ENCODE measurements around the gene HMCES.
"Not testable (repeated sequence)": the region's sequence is repeated elsewhere in the genome, so short reads cannot be mapped to it uniquely, and the experiment has no call there.

HMCES gene

DNA sequence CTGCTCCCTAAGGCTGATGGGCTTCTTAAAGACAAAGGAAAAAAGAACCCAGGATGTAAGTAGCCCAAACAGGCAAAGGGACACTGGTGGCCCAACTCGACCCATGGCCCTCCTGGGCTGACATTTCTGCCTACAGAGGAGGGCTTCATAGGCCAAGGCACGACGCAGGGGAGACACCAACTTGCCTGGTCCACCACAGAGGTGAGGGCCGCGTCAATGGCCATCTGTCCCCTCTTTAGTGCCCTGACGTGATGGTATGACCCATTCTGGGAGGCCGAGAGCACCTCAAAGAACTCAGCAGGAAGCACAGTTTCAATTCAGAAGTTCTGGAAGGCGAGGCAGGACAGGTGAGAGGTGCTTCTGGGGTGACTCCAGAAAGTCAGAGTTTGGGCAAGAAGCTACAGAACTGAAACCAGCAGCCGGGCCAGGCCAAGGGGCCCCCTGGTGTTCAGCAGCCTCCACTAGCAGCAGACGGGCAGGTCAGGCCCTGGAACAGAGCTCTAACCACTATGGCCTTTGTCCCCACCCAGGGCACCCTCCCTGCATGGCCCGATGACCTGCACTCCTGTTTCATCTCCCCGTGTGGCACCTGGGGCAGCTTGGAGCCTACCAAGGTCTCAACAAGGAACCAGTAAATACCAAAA lies 45.1 kb downstream of the HMCES start:
- DNase-seq = no peak

GRCh38 chr3:129324855-129325254 lies 46.2 kb downstream of the HMCES start:
- DNase-seq = no peak

- no peak for DNase-seq
Observed at GRCh38 chr3:129325383-129325782, 46.7 kb downstream of the HMCES start.

GRCh38 chr3:129326138-129326537 lies 47.5 kb downstream of the HMCES start:
- no peak for DNase-seq

- no peak for DNase-seq
Observed at GRCh38 chr3:129326595-129326994, 47.9 kb downstream of the HMCES start.

DNA sequence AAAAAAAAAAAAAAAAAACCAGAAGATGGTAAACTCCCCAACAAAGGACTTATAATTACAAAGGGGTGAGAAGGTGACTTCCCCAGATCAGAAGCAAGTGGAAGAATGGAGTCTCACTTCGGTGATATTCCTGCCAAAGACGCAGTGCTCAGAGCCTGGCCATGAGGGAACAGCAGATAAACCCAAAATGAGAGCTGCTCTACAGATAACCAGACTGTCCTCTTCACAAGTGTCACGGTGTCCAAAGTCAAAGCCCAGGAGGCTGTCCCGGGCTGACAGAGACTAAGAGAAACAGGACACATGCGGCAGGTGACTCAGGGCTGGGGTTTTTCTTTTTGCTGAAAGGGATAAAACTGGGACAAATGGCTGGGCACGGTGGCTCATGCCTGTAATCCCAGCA lies 48.8 kb downstream of the HMCES start:
- no peak for DNase-seq

DNA sequence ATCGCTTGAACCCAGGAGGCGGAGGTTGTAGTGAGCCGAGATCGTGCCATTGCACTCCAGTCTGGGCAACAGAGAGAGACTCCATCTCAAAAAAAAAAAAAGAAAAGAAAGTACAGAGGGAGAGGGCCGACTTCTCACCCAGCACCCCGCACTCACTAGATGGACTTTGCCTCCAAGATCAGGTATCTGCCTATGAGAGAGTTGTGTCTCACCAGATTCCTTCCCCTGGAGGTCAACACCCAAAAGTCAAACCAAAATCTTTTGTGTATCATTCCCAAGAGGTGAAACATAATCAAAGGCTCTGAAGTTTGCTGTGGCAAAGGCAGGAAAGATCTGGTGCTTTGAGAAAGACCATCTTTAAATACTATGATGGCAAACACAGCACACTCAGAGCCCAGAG lies 51.2 kb downstream of the HMCES start:
- no peak for DNase-seq

- DNase-seq = no peak
Observed at GRCh38 chr3:129330409-129330808, 51.7 kb downstream of the HMCES start.

- no peak for DNase-seq
Observed at GRCh38 chr3:129333891-129334290, 55.2 kb downstream of the HMCES start.

DNA sequence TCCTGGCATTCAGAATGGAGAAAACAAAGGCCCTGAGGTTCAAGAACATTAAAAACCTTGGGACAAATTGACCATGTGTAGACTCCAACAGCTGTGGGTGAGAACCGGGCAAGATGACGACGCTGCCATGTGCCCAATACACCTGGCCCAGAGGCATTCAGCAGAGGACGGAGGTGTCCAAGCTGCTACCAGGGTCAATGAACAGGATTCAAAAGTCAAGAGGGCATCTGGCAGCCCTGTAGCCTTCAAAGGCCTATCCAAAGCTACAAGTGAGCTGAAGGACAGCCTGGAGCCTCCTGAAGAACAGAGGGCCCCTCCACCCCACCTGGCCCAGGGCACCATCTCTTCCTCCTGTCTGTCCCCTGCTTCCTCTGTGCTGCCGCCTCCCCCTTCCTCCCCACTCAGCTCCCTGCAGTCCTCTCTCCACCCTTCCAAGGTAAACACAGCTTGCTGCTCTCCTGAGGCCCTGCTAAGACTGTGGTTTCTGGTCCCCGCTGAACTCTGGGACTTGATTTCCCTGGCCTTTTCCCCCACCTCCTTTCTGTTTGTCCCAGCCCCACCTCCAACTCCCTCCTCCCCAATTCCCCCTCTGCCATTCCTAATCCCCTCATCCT lies 57.5 kb downstream of the HMCES start:
- DNase-seq = no peak

- DNase-seq = not testable (repeated sequence)
Observed at GRCh38 chr3:129337719-129338118, 59.0 kb downstream of the HMCES start.

DNA sequence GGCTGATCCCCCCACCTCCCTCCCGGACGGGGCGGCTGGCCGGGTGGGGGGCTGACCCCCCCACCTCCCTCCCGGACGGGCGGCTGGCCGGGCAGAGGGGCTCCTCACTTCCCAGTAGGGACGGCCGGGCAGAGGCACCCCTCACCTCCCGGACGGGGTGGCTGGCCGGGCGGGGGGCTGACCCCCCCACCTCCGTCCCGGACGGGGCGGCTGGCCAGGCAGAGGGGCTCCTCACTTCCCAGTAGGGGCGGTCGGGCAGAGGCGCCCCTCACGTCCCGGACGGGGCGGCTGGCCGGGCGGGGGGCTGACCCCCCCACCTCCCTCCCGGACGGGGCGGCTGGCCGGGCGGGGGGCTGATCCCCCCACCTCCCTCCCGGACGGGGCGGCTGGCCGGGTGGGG lies 60.5 kb downstream of the HMCES start:
- not testable (repeated sequence) for DNase-seq

DNA sequence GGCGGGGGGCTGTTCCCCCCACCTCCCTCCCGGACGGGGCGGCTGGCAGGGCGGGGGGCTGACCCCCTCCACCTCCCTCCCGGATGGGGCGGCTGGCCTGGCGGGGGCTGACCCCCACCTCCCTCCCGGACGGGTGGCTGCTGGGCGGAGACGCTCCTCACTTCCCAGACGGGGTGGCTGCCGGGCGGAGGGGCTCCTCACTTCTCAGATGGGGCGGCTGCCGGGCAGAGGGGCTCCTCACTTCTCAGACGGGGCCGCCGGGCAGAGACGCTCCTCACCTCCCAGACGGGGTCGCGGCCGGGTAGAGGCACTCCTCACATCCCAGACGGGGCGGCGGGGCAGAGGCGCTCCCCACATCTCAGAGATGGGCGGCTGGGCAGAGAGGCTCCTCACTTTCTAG lies 61.2 kb downstream of the HMCES start:
- not testable (repeated sequence) for DNase-seq

DNA sequence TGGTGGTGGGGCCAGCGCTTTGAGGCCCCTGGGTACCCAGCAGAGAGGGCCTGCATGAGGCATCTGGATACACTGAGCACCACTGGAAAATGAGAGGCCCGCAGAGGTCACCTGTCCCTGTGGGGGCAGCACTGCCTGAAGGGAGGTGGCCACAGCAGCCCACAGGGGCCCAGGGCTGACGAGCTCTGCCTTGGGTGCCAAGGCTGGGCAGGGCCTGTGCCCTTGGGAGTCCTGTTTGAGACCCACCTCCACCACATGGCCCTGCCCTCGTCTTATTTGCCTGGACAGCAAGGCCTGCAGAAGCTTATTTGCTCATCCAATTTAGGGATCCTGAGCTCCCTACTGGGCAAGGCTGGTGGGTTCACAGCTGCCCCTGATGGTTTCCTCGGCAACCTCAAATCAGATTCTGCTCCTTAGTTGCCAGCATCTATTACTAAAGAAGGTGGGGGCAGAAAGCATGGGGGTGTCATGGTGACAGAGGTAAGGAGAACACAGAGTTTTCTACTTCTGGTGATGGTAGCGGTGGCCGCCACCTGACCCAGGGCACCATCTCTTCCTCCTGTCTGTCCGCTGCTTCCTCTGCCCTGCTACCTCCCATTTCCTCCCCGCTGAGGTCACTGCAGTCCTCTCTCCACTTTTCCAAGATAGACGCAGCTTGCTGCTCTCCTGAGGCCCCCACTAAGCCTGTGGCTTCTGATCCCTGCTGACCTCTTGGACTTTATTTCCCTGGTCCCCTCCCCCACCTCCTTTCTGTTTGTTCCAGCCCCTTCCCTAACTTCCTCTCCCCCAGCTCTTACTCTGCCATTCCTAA lies 62.9 kb downstream of the HMCES start:
- no peak for DNase-seq

DNA sequence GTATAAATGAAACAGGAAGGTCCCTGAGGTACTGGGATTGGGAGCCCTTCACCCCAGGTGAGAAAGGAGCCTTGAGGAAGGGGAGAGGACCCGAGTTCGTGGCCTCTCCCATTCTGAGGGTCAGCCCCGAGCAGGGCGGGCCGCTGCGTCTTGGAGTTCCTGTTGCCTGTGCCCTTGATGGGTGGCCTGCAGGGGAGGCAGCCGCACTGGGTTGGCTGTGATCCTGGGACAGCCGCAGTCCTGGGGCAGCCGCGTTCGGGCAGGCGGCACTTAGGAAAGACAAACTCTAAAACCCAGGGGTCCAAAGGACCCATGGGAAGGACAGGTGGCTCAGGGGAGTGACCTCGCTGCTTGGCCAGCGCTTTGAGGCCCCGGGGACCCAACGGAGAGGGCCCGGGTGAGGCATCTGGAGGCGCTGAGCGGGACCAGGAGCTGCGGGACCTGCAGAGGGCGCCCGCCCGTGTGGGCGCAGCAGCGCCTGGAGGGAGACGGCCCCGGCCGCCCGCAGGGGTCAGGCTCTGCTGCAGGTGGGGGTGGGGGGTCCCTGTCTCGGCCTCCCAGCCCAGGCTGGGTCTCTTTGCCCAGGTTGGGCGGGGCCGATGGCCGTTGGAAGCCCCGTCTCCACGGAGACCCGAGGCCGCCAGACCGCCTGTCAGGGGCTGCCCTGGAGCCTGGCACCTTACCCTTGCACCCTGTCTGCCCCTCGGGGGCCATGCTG lies 65.1 kb downstream of the HMCES start:
- no peak for DNase-seq

DNA sequence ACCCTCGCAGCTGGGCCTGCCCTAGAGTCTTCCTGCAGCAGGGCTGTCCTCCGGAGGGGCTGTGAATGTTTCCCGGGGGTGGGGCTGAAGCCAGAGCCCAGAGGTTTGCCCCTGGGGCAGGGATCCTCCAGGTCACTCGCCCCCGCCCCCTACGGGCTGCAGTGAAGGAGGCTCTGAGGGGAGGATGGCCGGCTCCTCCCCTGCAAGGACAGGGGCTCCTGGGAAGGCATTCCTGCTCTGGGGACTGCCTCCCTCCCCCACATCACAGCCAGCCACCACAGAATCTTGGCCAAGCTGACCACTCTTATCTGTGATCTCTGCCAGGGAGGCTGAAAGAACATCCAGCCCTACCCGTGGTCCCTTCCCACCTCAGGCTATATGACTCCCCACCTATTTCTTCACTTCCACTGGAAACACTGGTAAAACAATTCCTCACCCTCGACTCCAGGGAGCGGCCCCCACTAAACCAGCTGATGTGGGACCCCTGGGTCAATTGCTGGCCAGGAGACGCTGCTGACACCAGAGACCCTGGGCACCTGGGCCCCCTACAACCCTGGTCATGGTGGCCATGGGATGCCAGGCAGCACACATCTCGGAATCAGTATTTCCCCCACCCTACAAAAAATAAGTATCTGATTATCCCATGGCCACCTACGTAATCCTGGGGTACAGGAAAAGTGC lies 66.0 kb downstream of the HMCES start:
- DNase-seq = no peak

GRCh38 chr3:129345281-129345680 lies 66.6 kb downstream of the HMCES start:
- no peak for DNase-seq

DNA sequence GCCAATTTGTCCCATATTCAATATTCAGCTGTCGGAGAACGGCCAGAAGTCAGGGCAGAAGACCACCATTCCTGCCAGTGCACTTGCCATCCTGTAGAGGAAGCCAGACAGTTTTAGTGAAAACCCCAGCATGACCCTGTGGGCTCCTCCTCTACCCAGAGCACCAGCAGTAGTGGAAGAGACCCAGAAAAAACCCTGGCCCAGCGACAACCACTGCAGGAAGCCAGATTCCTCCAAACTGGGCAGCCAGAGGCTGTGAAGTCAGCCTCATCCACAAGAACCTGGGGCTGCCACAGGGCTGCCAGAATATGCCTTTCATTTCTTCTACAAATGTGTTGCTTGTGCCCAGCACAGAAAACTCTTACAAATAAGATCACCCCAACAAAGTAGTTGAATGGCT lies 67.3 kb downstream of the HMCES start:
- DNase-seq = no peak

GRCh38 chr3:129346695-129347457 lies 68.2 kb downstream of the HMCES start:
- no peak for DNase-seq

GRCh38 chr3:129347458-129347845 lies 68.8 kb downstream of the HMCES start:
- no peak for DNase-seq

- no peak for DNase-seq
Observed at GRCh38 chr3:129348734-129349133, 70.1 kb downstream of the HMCES start.

- DNase-seq = not testable (repeated sequence)
Observed at GRCh38 chr3:129349169-129349568, 70.5 kb downstream of the HMCES start.

Measured in NCI-H1105 treated with DMSO at 0.1 percent for 48 hours (cell line).